ENCODE measurements around the gene KCNAB1.

DNA sequence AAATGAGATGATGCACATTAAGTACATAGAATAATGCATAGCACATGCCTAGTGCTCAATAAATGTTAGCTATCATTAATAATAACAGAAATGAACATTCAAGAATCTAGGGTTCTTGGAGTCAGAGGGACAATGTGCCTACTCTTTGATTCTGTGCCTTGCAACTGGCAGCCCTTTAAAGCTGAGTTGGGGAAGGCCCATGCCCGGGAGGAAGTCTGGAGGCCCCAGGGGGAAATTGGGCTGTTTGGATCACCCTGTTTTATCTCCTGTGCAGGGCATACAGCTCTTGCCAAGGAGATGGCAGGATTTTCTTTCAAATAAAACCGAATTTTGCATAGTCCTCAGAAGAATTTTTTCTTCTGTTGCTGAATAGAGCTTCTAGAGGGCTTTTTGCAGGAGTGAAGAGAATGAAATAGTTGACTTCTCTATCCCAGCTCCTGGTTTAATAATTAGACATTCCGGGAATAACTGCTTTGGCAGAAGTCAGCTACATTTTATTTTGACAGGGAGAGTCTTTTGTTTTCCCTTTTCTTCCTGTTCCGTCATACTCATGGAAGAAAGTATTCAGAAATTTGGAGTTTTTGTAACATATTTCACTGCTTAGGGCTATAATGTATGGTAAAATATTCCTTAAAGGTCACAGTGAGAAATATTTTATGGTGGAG is 18.0 kb upstream of the KCNAB1 start:
- no peak for TF ChIP-seq CSDC2 (CRISPR knock-in tag; IDR thresholded peaks at IDR 0.05)
- TF ChIP-seq ZFP3 (CRISPR knock-in tag; IDR thresholded peaks at IDR 0.05): no peak
- TF ChIP-seq ZNF565 (CRISPR knock-in tag; conservative IDR thresholded peaks at IDR 0.05; ENCODE audit: low read depth): no peak
